Measurements from ENCODE around the gene PDGFRA.
A peak's percentile ranks its signal among the peaks of the same experiment; 100 is the strongest.
"Not testable (repeated sequence)": the region's sequence is repeated elsewhere in the genome, so short reads cannot be mapped to it uniquely, and the experiment has no call there.

Gene PDGFRA

DNA sequence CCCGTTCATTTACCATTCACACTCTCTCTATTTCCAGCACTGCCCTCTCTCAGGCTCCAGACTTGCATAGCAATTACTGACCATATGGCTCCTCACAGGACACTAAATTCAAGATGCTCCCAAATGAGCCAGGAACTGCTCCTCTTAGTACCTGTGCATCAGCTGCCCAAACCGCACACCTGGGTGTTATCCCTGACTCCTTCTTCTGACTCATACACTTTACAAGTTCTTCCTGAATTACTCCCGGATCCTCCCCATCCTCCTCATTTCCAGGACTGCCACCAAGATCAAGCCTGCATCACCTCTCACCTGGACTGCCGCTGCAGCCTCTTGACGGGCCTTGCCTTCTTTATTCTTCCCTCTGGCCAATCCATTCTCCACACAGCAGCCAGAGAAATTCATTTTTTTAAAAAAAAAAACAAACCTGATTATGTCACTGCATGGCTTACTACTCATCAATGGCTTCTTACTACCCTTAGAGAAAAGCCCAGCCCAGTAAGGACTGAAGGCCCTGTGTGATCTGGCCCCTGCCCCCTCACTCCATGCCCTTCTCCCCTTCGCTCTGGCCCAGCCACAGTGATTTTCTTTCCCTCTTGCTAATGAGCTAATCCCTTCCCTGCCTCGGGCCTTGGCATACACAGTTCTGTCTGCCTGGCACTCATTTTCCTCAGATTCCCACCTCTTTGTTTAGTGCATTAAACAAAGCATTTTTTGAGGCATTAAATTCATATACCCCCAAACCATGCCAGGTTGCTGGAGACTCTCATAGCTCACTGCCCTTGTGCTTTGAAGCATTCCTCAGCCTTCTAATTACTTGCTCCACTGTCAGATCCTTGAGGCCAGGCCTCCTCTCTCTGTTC, 92.0 kb downstream of the PDGFRA start:
- no peak for DNase-seq

- peak; percentile 74 for DNase-seq
These were observed 93.8 kb downstream of the PDGFRA start for GRCh38 chr4:54322818-54323417.

- no peak for DNase-seq
These were observed 101.8 kb downstream of the PDGFRA start for GRCh38 chr4:54330896-54331295.

- DNase-seq, result no peak
These were observed 103.4 kb downstream of the PDGFRA start for GRCh38 chr4:54332542-54332941.

- no peak for DNase-seq
These were observed 104.6 kb downstream of the PDGFRA start for GRCh38 chr4:54333657-54334056.

DNA sequence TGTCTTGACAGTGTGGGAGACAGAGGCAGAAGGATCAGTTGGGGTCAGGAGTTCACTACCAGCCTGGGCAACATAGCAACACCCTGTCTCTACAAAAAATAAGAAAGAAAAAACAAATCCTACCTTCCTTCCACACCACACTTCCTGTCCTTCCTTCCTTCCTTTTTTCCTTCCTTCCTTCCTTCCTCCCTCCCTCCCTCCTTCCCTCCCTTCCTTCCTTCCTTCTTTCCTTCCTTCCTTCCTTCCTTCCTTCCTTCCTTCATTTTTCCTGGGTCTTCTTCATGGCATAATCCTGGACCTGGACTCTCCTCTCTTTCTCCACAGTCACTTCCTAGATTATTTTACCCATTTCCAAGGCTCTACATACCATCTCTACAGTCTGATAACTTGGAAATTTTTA, 105.7 kb downstream of the PDGFRA start:
- not testable (repeated sequence) for DNase-seq

GRCh38 chr4:54337009-54337408, 107.9 kb downstream of the PDGFRA start:
- no peak for DNase-seq

DNA sequence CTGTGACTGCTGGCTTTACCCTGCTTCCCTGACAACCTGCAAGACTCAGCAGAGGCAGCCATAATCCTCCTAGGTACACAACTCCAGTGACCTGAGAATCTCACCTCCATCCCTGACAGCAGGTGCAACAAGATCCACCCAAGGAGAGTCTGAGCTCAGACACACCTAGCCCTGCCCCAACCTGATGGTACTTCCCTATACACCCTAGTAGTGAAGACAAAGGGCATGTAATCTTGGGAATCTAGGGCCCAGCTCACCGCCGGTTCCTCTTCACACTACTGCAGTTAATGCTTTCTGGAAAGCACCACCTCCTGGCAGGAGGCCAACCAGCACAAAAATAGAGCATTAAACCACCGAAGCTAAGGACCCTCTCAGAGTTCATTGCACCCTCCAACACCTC, 113.0 kb downstream of the PDGFRA start:
- DNase-seq, result not testable (repeated sequence)

All from 8988T (cell line).